HCT116 (cell line): ENCODE measurements around the gene LIN9. TPM values are rescaled to one million over a fixed set of nuclear protein-coding genes. Genes with fewer than 3 reads are reported as not detected.

ENCODE experiments used
- ATAC-seq: fragments of 200-7000 bp; cut with Tn5 transposase; 2 replicates; pipeline ENCODE4 v1.9.1; 2020; ENCODE audit warnings: mild to moderate bottlenecking, moderate library complexity
- BruUV-seq: library from RNA; stranded (reverse); fragments of 400-500 nt; replicated peaks from 2 replicates; lab custom pipeline; 2021; lab: Mats Ljungman, UMichigan
- CTCF ChIA-PET: fragments of 300-600 bp; sonication (Branson Sonifier 250); formaldehyde crosslinking; loops from one replicate; lab custom pipeline; 2021; ENCODE audit warnings: antibody characterized with exemption; lab: Charles Lee
- POLR2A ChIA-PET: fragments of 300-600, 350-600 bp; sonication (Branson Sonifier 250); formaldehyde crosslinking; loops from one replicate; lab custom pipeline; 2021; ENCODE audit warnings: antibody characterized with exemption; lab: Charles Lee
- RAD21 ChIA-PET, 2 experiments: fragments of 300-600 bp; sonication (Branson Sonifier 250); formaldehyde crosslinking; loops; one replicate each; lab custom pipeline; 2023; ENCODE audit warnings: low total read pairs in 2 of 2; ENCODE audit not compliant: uncharacterized antibody in 2 of 2, unreplicated experiment in 2 of 2, low non-redundant PET in 1 of 2; lab: Charles Lee
- DNase-seq: peaks from one replicate; pipeline ENCODE4 v3.0.0-alpha.2; 2010; ENCODE audit warnings: low read depth, low spot score
- H2AFZ ChIP-seq: fragments of 200-600 bp; shearing (Covaris generic), sonication (generic); 2 replicates; pipeline ENCODE4 v1.6.1; 2017; ENCODE audit warnings: low read depth, mixed run types, mixed read lengths, antibody characterized with exemption, low read length; ENCODE audit not compliant: poor library complexity, severe bottlenecking
- H3K27ac ChIP-seq: 2 replicates; pipeline ENCODE4 v1.5.1; 2012; ENCODE audit warnings: low read depth, low read length
- H3K27me3 ChIP-seq: fragments of 200-600 bp; sonication (generic); 2 replicates; pipeline ENCODE4 v1.6.1; 2016; ENCODE audit warnings: mixed run types, low read length, mixed read lengths; ENCODE audit not compliant: insufficient read depth
- H3K36me3 ChIP-seq, 2 experiments: fragments of 200-500 bp in 1 of 2; fragments of 200-600 bp in 1 of 2; sonication (Bioruptor generic) in 1 of 2; sonication (generic) in 1 of 2; 2 replicates each; pipeline versions ENCODE4 v1.5.1 to v1.6.1; 2014 to 2016; ENCODE audit warnings: low read length in 2 of 2, inconsistent platforms in 1 of 2, mixed read lengths in 1 of 2, mixed run types in 1 of 2; ENCODE audit not compliant: insufficient read depth in 2 of 2, control insufficient read depth in 1 of 2
- H3K4me1 ChIP-seq, 2 experiments: fragments of 200-600 bp in 1 of 2; sonication (generic) in 1 of 2; 2 replicates each; pipeline versions ENCODE4 v1.5.1 to v1.6.1; 2012 to 2017; ENCODE audit warnings: low read length in 2 of 2, inconsistent platforms in 1 of 2, mild to moderate bottlenecking in 1 of 2, mixed read lengths in 1 of 2, mixed run types in 1 of 2, moderate library complexity in 1 of 2; ENCODE audit not compliant: insufficient read depth in 2 of 2, control insufficient read depth in 1 of 2
- H3K4me2 ChIP-seq: fragments of 200-600 bp; sonication (generic); 2 replicates; pipeline ENCODE4 v1.6.1; 2017; ENCODE audit warnings: mixed run types, low read length, mixed read lengths
- H3K4me3 ChIP-seq, 2 experiments: fragments of 200-600 bp in 1 of 2; sonication (generic) in 1 of 2; replicated peaks in 1 of 2; 2 replicates each; pipeline ENCODE4 v1.5.1; 2011 to 2016; ENCODE audit warnings: low read length in 2 of 2, control low read depth in 1 of 2, low read depth in 1 of 2, mild to moderate bottlenecking in 1 of 2, mixed read lengths in 1 of 2, mixed run types in 1 of 2
- H3K79me2 ChIP-seq: fragments of 200-600 bp; sonication (generic); 2 replicates; pipeline ENCODE4 v1.6.1; 2017; ENCODE audit warnings: mild to moderate bottlenecking, mixed run types, low read length, moderate library complexity, mixed read lengths; ENCODE audit not compliant: insufficient read depth
- H3K9ac ChIP-seq: fragments of 200-600 bp; sonication (generic); 2 replicates; pipeline ENCODE4 v1.6.1; 2016; ENCODE audit warnings: low read length, mixed read lengths
- H3K9me2 ChIP-seq: fragments of 200-600 bp; sonication (generic), shearing (Covaris generic); 2 replicates; pipeline ENCODE4 v1.6.1; 2017; ENCODE audit warnings: mixed run types, mild to moderate bottlenecking, moderate library complexity; ENCODE audit not compliant: insufficient read depth
- H3K9me3 ChIP-seq, 2 experiments: fragments of 200-500 bp in 1 of 2; fragments of 200-600 bp in 1 of 2; sonication (Bioruptor generic) in 1 of 2; sonication (generic) in 1 of 2; 2 replicates each; pipeline ENCODE4 v1.6.1; 2014 to 2017; ENCODE audit warnings: low read length in 2 of 2, mixed read lengths in 2 of 2, inconsistent platforms in 1 of 2, low read depth in 1 of 2, mild to moderate bottlenecking in 1 of 2, mixed run types in 1 of 2, moderate library complexity in 1 of 2; ENCODE audit not compliant: control insufficient read depth in 1 of 2, insufficient read depth in 1 of 2
- H4K20me1 ChIP-seq: fragments of 200-600 bp; sonication (generic), shearing (Covaris generic); 2 replicates; pipeline ENCODE4 v1.6.1; 2017; ENCODE audit warnings: mixed run types, mild to moderate bottlenecking, moderate library complexity; ENCODE audit not compliant: insufficient read depth
- CBX3 ChIP-seq: IDR thresholded peaks from 2 replicates; pipeline ENCODE4 v1.6.1; 2012; ENCODE audit warnings: low read depth
- CEBPB ChIP-seq: IDR thresholded peaks from 2 replicates; pipeline ENCODE4 v1.6.1; 2012; ENCODE audit warnings: low read depth
- EGR1 ChIP-seq: IDR thresholded peaks from 2 replicates; pipeline ENCODE4 v1.6.1; 2012; ENCODE audit warnings: low read depth
- ELF1 ChIP-seq: IDR thresholded peaks from 2 replicates; pipeline ENCODE4 v1.6.1; 2012; ENCODE audit warnings: low read depth, borderline replicate concordance
- FOSL1 ChIP-seq: IDR thresholded peaks from 2 replicates; pipeline ENCODE4 v1.6.1; 2012; ENCODE audit warnings: low read depth
- JUND ChIP-seq: IDR thresholded peaks from 2 replicates; pipeline ENCODE4 v1.6.1; 2012
- POLR2A ChIP-seq: IDR thresholded peaks from 2 replicates; pipeline ENCODE4 v1.7.0; 2011; ENCODE audit warnings: borderline replicate concordance; ENCODE audit not compliant: insufficient read depth, insufficient read length; ENCODE audit errors: extremely low read depth
- POLR2AphosphoS5 ChIP-seq: IDR thresholded peaks from 2 replicates; pipeline ENCODE4 v1.6.1; 2011; ENCODE audit warnings: mild to moderate bottlenecking, low read depth, low read length, moderate library complexity
- REST ChIP-seq: IDR thresholded peaks from 2 replicates; pipeline ENCODE4 v1.6.1; 2012; ENCODE audit warnings: low read depth
- TCF7L2 ChIP-seq: IDR thresholded peaks from 2 replicates; pipeline ENCODE4 v1.7.0; 2011; ENCODE audit warnings: borderline replicate concordance, inconsistent platforms; ENCODE audit not compliant: insufficient read depth, insufficient read length; ENCODE audit errors: extremely low read depth
- ZBTB33 ChIP-seq: IDR thresholded peaks from 2 replicates; pipeline ENCODE4 v1.6.1; 2011; ENCODE audit warnings: mild to moderate bottlenecking, low read length, moderate library complexity; ENCODE audit not compliant: insufficient replicate concordance; ENCODE audit errors: extremely low read depth
- ZFX ChIP-seq: fragments of 450-650 bp; IDR thresholded peaks from 2 replicates; pipeline ENCODE4 v1.6.1; 2017
- intact Hi-C: fragments of 100-400 bp; cut with micrococcal nuclease; formaldehyde crosslinking; loops from 2 replicates; pipeline ENCODE4 v1.10.0; 2022
- total RNA-seq: library from RNA; stranded (reverse); gene quantifications from one replicate; pipeline ENCODE4 v1.2.1, GENCODE V29; 2021; ENCODE audit not compliant: unreplicated experiment

Gene LIN9
- total RNA-seq, 1 experiment from 2014 or later, result 9.3 TPM

- H3K36me3 ChIP-seq, result no peaks in the 10 kb centered on the region
- BruUV-seq, result no TSS peak
- no peaks in the 10 kb centered on the region for H3K9me2 ChIP-seq
- H3K4me3 ChIP-seq, result no peak overlapping the region
- TF ChIP-seq EGR1 (no peak), FOSL1 (no peak), POLR2AphosphoS5 (no peak), CBX3 (no peak), ZFX (no peak), REST (no peak), CEBPB (no peak), ZBTB33 (no peak), JUND (no peak), TCF7L2 (no peak), POLR2A (no peak), ELF1 (no peak)
- CTCF ChIA-PET, result no interaction called here
- no peaks in the 10 kb centered on the region for H3K27me3 ChIP-seq
- ATAC-seq, result no peak
- no peak for DNase-seq
- POLR2A ChIA-PET, result no interaction called here
- intact Hi-C loops, result no loop called here
- no peak overlapping the region for H3K4me2 ChIP-seq
- peaks cover 3 to 14% of the 10 kb centered on the region in 2 experiments; a peak in 3 of 4 replicates for H3K4me1 ChIP-seq
- no peak overlapping the region for H2AFZ ChIP-seq
- no peaks in the 10 kb centered on the region for H4K20me1 ChIP-seq
- no peak overlapping the region for H3K9ac ChIP-seq
- no peaks in the 10 kb centered on the region for H3K9me3 ChIP-seq
- RAD21 ChIA-PET, result no interaction called here
- H3K27ac ChIP-seq, result no peak overlapping the region
- H3K79me2 ChIP-seq, result no peaks in the 10 kb centered on the region
Observed at GRCh38 chr1:226329237-226329636, 20.3 kb upstream of the LIN9 start.
